GM21619 (cell line): ENCODE data around the gene TMEM215.
"Not testable (repeated sequence)": the region's sequence is repeated elsewhere in the genome, so short reads cannot be mapped to it uniquely, and the experiment has no call there.

Source experiments
- ATAC-seq: cut with Tn5 transposase; IDR thresholded peaks from one replicate; pipeline ENCODE4 v1.9.1; 2021; ENCODE audit not compliant: unreplicated experiment

Gene TMEM215, protein sequence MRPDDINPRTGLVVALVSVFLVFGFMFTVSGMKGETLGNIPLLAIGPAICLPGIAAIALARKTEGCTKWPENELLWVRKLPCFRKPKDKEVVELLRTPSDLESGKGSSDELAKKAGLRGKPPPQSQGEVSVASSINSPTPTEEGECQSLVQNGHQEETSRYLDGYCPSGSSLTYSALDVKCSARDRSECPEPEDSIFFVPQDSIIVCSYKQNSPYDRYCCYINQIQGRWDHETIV

DNA sequence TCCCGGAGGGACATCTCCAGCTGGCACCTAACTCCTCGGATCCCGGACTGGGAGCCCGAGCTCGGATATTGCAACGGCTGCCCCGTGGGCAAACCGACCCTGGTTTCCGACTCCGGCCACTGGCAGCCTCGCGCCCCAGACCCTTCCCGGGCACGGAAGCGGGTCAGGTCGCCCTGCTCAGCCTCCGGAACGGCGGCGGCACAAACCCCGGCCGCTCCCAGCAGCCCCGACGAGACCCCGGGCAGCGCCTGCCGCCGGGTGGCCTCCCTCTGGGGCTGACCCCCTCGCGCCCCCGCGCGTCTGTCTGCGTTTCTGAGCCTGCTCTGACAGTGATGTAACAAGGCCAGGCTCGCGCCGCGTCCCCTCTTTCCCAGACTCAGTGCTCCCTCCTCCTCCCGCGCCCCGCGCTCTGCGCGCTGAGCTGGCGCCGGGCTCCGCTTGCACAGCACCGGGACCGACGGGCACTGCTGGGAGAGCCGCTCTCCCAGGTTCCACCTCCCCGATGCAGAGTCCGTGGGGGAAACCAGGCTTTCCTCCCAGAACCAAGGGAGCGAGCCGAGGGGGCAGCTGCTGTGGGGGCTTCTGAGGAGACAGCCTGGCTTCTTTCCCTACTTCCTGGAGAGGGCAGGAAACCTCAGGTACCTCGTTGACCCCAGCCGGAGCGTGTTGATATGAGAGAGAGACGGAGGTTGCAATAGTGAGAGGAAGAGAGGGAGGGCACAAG lies at the start of gene TMEM215:
TSS of gene TMEM215 (plus strand) at position 373 of the 724 bp plus-strand sequence. CDS start 644 bp downstream, outside the sequence.
- ATAC-seq, result no peak

DNA sequence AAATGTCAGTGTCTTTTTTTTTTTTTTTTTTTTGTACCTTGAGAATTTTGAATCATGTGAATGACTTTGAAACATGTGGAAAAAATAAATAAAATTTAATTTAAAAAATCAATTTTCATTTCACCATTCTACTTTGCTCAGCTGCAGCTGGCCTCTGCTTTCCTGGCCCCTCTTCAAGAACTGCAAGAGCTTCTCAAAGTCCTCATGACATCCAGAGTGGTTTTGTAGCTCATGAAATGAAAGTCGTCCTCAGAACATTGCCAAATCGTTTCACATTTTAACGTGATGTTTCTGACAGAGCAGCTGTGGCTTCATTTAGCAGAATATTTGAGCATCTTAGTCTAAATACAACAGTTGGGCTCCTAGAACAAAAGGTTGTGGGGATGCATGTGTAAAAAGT lies 47.9 kb upstream of the TMEM215 start:
- ATAC-seq, result no peak

DNA sequence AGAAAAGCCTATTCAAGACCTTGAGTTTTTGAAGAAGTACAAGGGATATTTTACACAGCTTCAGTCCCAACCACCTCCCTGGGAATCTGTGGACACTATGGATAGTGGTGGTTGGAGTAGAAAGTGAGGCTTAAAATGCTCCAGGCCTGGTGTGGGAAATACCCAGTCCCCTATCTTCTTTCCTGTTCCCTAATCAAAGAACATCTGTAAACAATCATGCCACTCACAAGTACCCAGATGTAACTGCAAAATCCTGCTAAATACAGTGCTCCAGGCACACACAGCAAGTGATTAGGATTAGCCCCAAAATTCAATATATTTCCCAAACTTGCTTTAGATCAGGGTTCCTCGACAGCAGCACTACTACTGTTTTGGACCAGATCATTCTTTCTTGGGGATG lies 46.0 kb upstream of the TMEM215 start:
- no peak for ATAC-seq

DNA sequence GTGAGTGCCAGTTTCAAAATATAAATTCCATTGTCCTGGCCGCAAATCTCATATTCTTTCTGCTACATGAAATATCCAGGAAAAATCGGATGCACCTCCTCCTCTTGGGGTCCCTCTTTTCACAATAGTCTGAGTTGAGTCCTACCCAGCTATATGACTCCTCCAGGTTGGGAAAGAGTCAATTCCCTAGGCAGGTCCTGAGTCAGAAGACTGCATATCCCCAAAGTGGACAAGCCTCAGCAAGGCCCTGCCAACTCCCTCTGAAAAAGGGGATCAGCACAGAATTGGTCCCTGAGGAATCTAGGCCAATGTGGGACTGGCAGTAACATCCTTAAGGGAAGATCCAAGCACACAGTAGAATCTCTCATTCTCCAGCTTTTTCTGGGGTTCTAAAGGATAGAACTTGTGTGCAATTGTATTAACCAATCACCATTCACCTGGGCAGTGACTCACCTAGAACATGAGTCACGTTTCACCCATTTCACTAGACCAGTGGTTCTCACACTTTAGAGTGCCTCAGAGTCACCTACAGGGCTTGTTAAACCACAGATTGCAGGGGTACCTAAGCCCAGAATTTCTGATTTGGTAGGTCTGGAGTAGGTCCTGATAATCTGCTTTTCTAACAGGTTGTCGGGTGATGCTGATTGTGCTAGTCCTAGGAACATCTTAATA lies 44.7 kb upstream of the TMEM215 start:
- no peak for ATAC-seq

DNA sequence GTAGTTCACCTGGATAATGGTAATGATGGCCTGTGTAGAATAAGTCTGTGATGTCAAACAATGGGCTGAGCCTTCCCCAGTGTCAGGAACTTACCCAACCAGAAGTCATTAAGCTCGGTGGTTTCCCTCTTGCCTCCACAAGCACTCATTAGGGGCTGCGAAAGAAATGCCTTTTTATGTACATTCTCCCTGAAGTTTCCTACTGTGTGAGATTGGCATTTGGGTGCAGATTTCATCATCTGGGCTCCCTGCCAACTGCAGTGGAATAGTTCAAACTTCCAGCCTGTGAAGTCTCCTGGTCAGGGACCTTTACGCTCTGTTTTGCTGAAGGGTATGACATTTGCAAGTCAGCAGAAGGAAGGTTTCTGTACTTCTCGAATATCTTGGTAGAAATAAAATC lies 41.6 kb upstream of the TMEM215 start:
- ATAC-seq, result no peak

DNA sequence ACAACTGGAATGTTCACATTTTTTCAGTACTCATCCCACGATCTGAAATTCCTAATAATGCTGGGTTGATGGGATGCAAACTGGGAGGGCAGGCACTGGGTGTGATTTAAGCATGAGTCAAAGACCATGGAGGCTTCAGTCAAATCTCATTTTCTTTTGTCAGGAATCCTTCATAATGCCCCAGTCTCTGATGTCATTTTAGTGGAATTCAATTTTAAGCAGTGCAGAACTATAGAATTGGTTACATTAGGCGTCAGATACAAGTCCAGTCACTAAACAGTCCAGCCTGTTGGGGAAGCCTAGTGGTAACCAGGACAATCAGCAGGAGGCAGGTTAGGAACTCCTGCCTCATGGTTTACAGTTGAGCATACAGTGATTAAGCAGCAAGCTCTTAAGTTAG lies 41.0 kb upstream of the TMEM215 start:
- no peak for ATAC-seq

DNA sequence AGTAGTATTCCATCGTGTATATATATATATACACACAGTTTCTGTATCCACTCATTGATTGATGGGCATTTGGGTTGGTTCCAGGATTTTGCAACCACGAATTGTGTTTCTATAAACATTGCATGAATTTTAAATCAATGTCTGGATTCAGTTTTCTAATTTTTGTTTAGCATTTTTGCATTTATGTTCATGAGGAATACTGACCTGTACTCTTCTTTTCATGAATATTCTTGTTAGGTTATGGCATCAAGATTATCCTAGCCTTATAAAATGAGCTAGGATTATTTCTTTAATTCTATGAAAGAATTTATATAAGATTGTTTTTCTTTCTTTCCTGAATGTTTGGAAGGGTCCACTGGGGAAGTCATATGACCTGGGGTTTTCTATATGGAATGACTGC lies 35.3 kb upstream of the TMEM215 start:
- no peak for ATAC-seq

DNA sequence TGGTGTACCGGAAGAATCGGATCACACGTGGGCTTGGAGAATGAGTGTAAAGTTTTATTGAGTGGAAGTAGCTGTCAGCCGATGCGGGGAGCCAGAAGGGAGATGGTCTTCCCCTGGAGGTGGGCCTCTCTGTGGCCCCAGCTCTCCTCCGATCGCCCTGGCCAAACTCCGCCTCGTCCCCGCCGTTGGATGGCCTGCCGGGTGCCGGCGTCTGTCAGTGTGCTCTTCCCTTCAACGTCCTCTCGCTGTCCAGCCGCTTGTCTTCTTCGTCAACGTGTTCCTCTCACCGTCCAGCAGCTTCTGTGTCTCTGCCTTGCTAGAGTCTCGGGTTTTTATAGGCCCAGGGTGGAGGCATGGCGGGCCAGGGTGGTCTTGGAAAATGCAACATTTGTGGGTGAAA lies 27.6 kb upstream of the TMEM215 start:
- no peak for ATAC-seq

DNA sequence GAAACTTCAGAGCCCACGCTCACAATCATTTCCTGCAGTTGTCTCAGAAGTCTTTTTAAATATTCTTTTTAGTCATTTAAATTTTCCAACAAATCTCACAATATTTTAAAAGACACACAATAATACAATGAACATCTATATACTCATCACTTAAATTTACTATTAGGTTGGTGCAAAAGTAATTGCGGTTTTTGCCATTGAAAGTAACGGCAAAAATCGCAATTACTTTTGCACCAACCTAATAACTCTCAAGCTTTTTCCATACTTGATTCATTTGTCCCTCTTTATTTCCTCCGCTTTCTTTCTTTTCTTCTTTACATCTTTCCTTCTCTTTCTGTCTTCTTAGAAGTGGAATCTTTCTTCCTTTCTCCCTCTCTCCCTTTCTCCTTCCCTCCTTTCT lies 19.2 kb upstream of the TMEM215 start:
- ATAC-seq, result no peak

DNA sequence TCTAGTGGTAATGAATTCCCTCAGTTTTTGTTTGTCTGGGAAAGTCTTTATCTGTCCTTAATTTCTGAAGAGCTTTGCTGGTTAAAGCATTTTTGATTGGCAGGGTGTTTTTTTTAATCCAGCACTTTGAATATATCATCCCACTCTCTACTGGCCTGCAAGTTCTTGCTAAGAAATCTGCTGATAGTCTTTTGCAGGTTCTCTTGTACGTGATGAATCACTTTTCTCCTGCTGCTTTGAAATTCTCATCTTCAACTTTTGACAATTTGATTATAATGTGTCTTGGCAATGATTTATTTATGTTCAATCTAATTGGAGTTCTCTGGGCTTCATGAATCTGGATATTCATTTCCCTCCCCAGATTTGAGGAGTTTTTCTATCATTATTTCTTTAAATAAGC lies 8.1 kb upstream of the TMEM215 start:
- no peak for ATAC-seq

DNA sequence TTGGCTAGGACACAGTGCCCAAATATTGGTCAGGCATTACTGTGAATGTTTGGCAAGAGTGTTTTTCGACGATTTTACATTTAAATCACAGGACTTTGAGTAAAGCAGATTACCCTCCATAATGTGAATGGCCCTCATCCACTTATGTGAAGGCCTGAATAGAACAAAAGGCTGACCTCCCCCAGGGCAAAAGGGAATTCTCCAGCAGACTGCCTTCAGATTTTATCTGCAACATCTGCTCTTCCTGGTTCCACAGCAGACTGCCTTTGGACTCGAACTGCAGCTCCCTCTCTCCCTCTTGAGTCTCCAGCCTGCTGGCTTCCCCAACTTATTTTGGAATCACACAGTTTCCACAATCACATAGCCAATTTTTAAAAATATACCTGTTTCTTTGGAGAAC lies 7.1 kb upstream of the TMEM215 start:
- no peak for ATAC-seq

DNA sequence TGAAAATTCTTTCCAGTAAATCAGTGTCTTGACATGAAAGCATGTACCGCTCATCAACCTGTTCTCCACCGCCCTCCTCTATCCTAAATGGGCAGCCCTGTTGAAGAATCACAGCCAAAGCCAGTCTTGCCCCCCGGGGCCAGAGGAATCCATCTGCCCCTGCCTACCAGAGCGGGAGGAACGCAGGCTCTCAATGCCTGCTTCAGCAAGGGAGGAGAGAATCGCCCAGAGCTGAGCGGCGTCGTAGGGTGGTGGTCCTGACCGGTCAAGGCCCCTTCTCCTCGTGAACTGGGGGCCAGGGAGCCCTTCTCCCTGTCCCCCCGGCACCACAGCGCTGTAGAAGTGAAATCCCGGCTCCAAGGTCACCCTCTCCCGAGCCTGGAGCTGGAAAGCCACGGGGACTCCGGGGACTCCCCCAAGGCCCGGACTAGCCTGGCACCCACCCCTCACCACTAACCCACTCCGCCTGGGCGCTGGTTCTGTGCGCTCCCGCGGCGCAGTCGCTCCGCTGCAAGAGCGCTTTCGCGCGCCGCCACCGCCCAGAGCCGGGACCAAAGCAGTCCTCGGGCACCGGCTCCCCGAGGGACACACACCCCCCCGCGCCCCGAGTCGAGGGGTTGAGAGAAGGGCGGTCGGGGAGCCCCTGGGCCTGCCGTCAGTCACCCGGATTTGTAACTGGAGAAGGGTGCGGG lies 718 bp upstream of the TMEM215 start:
- ATAC-seq, result no peak

DNA sequence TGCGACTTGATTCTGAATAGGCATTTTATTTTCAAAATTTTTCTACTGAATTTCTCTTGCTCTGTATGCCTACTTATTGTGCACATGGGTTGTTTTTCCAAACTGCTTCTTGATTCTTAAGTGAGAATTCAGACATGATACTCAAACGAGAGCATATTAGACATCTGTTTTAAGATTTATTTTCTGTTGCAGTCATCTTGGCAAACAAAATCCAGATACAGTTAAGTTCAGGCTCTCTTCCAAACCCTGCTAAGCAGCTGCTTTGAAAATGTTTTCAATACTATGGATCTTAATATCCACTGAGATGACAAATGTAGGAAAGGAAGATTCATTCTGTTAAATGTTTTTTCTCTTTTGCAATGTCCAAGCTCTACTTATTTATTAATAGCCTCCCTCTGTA lies 4.5 kb downstream of the TMEM215 start:
- no peak for ATAC-seq

DNA sequence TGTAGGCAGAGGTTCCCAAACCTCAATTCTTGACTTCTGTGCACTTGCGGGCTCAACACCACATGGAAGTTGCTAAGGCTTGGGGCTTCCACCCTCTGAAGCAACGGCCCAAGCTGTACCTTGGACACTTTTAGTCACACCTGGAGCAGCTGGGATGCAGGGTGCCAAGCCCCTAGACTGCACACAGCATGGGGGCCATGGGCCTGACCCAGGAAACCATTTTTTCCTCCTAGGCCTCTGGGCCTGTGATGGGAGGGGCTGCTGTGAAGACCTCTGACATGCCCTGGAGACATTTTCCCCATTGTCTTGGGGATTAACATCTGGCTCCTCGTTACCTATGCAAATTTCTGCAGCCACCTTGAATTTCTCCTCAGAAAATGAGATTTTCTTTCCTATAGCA lies 12.7 kb downstream of the TMEM215 start:
- ATAC-seq, result not testable (repeated sequence)

DNA sequence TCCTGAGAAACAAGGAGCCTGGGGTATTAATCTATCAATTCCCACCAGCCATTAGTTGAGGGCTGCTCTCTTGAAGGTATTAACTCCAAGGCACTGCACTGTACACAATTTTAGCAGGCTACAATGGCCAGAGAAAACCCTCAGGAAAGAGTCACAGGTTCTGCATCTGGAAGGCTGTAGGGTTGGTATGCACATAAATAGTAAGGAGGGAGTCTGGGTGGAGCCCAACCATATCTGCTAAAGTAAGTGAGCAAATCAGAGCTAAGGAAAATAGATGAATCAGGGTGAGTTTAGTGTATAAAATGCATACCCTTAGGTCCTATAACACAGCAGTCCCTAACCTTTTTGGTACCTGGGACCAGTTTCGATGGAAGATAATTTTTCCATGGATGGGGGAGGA lies 18.2 kb downstream of the TMEM215 start:
- no peak for ATAC-seq

DNA sequence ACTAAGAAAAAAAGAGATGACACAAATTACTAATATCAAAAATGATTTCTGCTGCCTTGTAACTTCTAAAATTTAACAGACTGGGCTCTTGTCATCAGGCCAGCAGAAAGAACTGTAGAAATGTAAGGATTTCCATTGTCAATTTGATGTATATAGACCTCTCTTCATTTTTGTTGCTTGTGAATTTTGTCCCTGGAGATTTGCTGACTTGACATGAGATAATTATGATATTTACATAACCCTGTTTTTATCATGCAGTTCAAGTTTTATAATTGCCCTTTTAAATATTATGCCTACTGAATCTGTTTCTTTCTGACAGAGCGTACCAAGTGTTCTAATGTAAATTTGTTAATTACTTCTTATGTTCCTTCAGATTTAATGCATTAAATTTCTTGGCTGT lies 23.9 kb downstream of the TMEM215 start:
- ATAC-seq, result no peak

DNA sequence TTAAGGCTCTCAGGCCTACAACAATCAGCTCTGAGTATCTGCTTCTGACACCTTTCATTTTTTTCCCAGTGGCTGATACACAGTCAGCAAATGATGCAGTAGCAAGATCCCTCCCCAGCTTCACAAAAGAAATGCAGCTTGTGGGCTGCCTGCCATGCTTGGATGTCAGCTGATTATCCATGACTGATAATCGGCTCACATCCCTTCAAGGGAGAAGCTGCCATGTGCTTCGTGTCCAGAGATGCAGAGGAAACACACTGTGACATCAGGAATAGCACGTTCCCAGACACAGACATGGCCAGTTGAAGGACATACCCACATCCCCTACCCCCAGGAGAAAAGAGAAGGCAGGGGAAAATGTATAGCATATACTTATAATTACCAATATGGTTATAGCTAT lies 27.9 kb downstream of the TMEM215 start:
- no peak for ATAC-seq

DNA sequence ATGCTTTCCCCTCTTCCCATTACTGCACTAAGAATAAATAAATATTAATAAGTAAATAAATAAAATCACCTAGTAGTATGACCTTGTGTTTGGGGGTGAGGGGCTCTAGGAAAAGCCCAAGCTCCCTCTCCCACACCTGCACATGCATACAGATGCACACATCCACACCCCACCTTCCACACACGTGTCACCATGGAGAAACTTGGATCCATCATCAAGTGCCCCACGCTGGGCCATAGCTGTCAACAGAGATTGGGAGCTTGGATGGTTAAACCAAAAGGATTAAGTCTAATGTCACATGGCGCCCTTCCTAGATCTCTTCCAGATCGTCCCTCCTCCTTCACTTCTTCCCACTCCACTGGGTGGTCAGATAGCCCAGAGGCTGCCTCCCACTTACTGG lies 37.0 kb downstream of the TMEM215 start:
- ATAC-seq, result no peak

DNA sequence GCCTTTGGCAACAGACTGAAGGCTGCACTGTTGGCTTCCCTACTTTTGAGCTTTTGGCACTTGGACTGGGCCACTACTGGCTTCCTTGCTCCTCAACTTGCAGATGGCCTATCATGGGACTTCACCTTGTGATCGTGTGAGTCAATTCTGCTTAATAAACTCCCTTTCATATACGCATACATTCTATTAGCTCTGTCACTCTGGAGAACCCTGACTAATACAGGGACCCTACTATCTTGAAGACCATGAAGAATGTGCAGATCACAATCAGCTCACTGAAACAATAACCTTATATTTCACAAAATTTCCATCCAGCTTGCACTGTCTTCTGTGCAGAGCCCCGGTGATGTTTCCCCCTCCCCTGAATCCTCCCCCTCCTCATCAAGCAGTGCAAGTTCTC lies 39.8 kb downstream of the TMEM215 start:
- no peak for ATAC-seq

DNA sequence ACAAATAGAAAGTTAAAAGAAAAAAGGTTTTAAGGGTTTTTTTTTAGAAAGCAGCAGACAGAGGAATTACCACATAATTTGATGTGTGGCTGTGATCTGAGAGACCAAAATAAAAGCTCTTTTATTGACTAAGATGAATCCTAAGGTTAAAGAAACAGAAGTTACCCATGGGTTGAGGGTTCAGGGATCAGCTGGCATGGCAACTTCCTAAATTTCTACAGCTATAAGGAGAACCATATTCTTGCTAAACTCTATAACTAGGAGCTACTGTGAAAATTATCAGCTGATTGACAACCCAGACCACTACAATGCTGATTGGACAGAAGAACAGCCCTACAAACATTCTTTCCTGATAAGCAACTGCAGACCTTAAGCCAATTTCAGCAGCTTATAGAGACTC lies 40.2 kb downstream of the TMEM215 start:
- ATAC-seq, result no peak

DNA sequence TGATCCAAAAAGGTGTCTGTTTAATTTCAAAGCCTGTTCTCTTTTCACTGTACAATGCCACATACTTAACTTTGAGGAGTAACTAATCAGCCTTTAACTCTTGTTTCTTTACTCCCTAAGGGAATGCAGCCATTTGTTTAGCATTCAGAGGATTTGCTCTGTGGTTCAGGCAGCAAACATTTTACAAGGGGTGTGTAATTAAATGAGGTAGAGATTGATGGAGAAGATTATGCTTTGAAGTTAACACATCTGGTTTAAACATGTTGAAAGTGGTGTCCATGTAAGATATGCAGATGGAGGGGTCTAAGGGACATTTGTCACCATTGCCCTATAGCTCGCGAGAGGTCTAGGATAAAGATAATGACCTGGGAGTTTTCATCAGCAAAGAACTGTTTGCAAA lies 41.9 kb downstream of the TMEM215 start:
- no peak for ATAC-seq

DNA sequence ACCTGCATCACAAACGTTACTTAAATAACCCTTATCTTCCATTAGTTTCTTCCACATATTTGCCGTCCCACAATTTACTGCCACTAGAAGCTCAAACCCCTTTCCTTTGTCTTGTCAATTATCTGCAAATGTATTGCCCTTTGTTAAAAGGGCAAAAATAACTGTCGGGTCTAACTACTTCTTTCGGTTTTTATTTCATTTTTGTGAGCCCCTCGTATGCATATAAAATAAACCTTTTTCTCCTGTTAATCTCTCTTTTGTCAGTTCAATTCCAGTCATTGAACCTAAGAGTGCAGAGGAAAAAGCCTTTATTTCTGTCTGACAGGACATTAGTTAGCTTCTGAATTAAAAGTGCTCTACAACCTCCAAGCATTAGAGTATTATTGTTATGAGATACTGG lies 45.5 kb downstream of the TMEM215 start:
- no peak for ATAC-seq
